ENCODE results near the gene TMEM74B. TPM values are rescaled to one million over a fixed set of nuclear protein-coding genes. Genes with fewer than 3 reads are reported as not detected.

Gene TMEM74B
- total and polyA plus RNA-seq, 10 of the 15 experiments (the other 5 are each of a cell fraction or from before 2014, with no cell fraction given) = 0.07 TPM; not detected in 9

- H3K27me3 ChIP-seq (replicated peaks in 1 of 2; ENCODE audit: control insufficient read depth in 2 of 2, insufficient read depth in 2 of 2, low read length in 1 of 2) = no peaks in the 10 kb centered on the region
- ChIA-PET RAD21 (ENCODE audit: unreplicated experiment) (no interaction called here), POLR2A (no interaction called here), CTCF (interaction anchor here (0.7 to 1.1 kb wide), 2 partner anchors 8 to 36 kb away, joined by 3 to 7 read pairs; no protein-coding TSS in a partner anchor), SMC1A (ENCODE audit: uncharacterized antibody, unreplicated experiment) (no interaction called here)
- H3K4me1 ChIP-seq (ENCODE audit: control insufficient read depth, insufficient read depth, low read length) = no peaks in the 10 kb centered on the region; the same call in 1 of the 2 replicates
- H3K4me3 ChIP-seq = no peak overlapping the region
- intact Hi-C loops (cut with micrococcal nuclease; ENCODE audit: unreplicated experiment) (no loop called here), in situ Hi-C loops (cut with MboI) (no loop called here)
- WGBS (ENCODE audit: insufficient coverage, insufficient replicate concordance, low lambda C conversion rate, missing lambda C conversion rate) = 98% methylated on average over 5 of the region's 5 CpGs
- FAIRE-seq = no peak
- no peaks in the 10 kb centered on the region for H3K9me3 ChIP-seq (replicated peaks; ENCODE audit: control insufficient read depth, insufficient read depth, low read length)
- no peak overlapping the region for H3K4me2 ChIP-seq (ENCODE audit: control insufficient read depth, insufficient read depth)
- H3K9ac ChIP-seq (ENCODE audit: control insufficient read depth, insufficient read depth, low read length) = no peak overlapping the region
- DNase-seq (ENCODE audit: low read depth, low spot score) = no peak
- H4K20me1 ChIP-seq (ENCODE audit: control insufficient read depth, insufficient read depth) = no peaks in the 10 kb centered on the region
- no peaks in the 10 kb centered on the region for H3K79me2 ChIP-seq (ENCODE audit: control insufficient read depth, insufficient read depth, low read length)
- H3K27ac ChIP-seq (ENCODE audit: control insufficient read depth, insufficient read depth) = no peak overlapping the region
- TF ChIP-seq GATAD2B (conservative IDR thresholded peaks at IDR 0.05; ENCODE audit: low read depth) = no peak
- TF ChIP-seq MYB (IDR thresholded peaks at IDR 0.05; ENCODE audit: borderline replicate concordance, low read depth, low read length) = no peak
- TF ChIP-seq NFXL1 (IDR thresholded peaks at IDR 0.05; ENCODE audit: borderline replicate concordance) = no peak
- TF ChIP-seq POLR2AphosphoS2 (IDR thresholded peaks at IDR 0.05; ENCODE audit: low read depth, low read length) = no peak
- no peak for TF ChIP-seq YY1 (IDR thresholded peaks at IDR 0.05; ENCODE audit: low read depth, low read length)
- TF ChIP-seq ESRRA (IDR thresholded peaks at IDR 0.05; ENCODE audit: low read length) = no peak
- TF ChIP-seq, protein P1, sequence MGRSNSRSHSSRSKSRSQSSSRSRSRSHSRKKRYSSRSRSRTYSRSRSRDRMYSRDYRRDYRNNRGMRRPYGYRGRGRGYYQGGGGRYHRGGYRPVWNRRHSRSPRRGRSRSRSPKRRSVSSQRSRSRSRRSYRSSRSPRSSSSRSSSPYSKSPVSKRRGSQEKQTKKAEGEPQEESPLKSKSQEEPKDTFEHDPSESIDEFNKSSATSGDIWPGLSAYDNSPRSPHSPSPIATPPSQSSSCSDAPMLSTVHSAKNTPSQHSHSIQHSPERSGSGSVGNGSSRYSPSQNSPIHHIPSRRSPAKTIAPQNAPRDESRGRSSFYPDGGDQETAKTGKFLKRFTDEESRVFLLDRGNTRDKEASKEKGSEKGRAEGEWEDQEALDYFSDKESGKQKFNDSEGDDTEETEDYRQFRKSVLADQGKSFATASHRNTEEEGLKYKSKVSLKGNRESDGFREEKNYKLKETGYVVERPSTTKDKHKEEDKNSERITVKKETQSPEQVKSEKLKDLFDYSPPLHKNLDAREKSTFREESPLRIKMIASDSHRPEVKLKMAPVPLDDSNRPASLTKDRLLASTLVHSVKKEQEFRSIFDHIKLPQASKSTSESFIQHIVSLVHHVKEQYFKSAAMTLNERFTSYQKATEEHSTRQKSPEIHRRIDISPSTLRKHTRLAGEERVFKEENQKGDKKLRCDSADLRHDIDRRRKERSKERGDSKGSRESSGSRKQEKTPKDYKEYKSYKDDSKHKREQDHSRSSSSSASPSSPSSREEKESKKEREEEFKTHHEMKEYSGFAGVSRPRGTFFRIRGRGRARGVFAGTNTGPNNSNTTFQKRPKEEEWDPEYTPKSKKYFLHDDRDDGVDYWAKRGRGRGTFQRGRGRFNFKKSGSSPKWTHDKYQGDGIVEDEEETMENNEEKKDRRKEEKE (IDR thresholded peaks at IDR 0.05) = no peak
- no peak for TF ChIP-seq NFYB (IDR thresholded peaks at IDR 0.05; ENCODE audit: insufficient read depth, low read depth, low read length)
- no peak for TF ChIP-seq TCF7 (IDR thresholded peaks at IDR 0.05; ENCODE audit: borderline replicate concordance)
- no peak for TF ChIP-seq ATF7 (IDR thresholded peaks at IDR 0.05; ENCODE audit: low read depth)
- TF ChIP-seq PBX3 (IDR thresholded peaks at IDR 0.05; ENCODE audit: insufficient replicate concordance, low read depth, low read length) = no peak
- TF ChIP-seq SMARCA5 (IDR thresholded peaks at IDR 0.05) = no peak
- no peak for TF ChIP-seq GABPA (IDR thresholded peaks at IDR 0.05; ENCODE audit: low read depth)
- TF ChIP-seq STAT1 (conservative IDR thresholded peaks at IDR 0.05) = no peak
- no peak for TF ChIP-seq E2F4 (IDR thresholded peaks at IDR 0.05; ENCODE audit: low read depth, low read length)
- ATAC-seq = no peak
- peaks cover 9 to 17% of the 10 kb centered on the region in 2 experiments for H3K36me3 ChIP-seq (ENCODE audit: control insufficient read depth in 2 of 2, insufficient read depth in 2 of 2, low read length in 1 of 2)
- no peak overlapping the region for H2AFZ ChIP-seq (ENCODE audit: control insufficient read depth, low read depth, low read length)
- BruUV-seq (replicated peaks) = no TSS peak
Measured at GRCh38 chr20:1146957-1147356, 37.8 kb downstream of the TMEM74B start.

All from GM12878 (cell line).